ENCODE data around the gene GUCA2B.

GUCA2B gene

DNA sequence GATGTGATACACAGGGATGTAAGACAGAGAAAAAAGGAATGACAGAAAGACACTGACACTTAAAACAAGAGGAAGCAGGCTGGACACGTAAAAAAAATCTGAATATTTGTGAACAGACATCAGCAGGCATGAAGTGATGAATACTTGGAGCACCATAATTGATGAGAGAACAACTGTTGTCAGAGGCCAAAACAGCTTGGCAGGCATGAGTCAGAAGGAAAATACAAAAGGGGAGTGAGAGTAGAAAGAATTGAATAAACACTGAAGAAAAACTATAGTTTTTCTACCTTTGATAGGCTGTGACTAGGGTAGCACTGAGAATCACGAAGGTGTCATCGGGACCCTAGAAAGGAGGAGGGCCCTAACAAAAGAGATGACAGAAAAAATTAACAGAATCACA lies 32.9 kb downstream of the GUCA2B start:
- TF ChIP-seq, protein P1, sequence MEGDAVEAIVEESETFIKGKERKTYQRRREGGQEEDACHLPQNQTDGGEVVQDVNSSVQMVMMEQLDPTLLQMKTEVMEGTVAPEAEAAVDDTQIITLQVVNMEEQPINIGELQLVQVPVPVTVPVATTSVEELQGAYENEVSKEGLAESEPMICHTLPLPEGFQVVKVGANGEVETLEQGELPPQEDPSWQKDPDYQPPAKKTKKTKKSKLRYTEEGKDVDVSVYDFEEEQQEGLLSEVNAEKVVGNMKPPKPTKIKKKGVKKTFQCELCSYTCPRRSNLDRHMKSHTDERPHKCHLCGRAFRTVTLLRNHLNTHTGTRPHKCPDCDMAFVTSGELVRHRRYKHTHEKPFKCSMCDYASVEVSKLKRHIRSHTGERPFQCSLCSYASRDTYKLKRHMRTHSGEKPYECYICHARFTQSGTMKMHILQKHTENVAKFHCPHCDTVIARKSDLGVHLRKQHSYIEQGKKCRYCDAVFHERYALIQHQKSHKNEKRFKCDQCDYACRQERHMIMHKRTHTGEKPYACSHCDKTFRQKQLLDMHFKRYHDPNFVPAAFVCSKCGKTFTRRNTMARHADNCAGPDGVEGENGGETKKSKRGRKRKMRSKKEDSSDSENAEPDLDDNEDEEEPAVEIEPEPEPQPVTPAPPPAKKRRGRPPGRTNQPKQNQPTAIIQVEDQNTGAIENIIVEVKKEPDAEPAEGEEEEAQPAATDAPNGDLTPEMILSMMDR (IDR thresholded peaks at IDR 0.05; ENCODE audit: borderline replicate concordance, insufficient read depth, low read depth, low read length) = no peak
- no peak overlapping the region for H3K4me3 ChIP-seq (ENCODE audit: low read depth, low read length)

DNA sequence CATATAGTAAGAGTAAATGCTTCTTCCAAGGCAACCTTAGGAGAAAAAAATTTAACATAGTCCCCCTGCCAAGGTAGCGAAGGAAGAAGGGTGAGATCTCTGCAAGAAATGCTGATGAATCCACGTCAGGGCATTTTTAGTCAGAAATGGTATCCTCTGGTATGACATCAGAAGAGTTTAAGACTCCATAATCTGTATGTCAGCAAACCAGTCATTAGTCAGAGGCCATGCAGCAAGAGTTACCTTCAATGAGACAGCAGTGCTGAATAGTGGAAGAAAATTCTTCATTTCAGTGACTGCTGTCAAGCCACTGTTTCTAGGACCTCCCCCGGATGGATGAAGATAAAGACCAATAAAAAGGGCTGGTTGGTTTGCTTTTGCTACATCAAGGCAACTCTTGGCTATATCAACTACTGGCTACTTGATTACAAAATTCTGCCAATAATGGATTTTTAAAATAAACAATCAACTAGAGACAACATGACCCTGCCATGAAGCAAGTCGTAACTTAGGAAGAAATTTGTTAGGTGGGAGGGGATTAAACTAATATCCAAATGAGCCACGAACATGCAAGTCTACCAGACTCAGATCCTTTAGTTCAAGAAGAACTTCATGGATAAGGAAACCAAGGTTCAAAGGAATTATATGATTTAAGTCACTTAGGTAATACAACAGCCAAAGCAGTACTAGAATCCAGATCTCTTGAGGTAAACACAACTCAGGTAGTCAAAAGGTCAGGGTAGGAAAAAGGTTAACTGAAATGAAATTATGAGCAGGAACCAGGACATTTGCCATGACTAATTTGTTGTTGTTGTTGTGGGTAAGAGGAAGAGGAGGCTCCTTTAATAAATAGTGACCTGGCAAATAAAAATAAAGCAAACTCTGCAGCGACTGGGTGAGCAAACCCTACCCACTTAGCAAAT lies 37.0 kb downstream of the GUCA2B start:
- TF ChIP-seq, protein P1 (IDR thresholded peaks at IDR 0.05; ENCODE audit: borderline replicate concordance, insufficient read depth, low read depth, low read length) = no peak
- no peak overlapping the region for H3K4me3 ChIP-seq (ENCODE audit: low read depth, low read length)

DNA sequence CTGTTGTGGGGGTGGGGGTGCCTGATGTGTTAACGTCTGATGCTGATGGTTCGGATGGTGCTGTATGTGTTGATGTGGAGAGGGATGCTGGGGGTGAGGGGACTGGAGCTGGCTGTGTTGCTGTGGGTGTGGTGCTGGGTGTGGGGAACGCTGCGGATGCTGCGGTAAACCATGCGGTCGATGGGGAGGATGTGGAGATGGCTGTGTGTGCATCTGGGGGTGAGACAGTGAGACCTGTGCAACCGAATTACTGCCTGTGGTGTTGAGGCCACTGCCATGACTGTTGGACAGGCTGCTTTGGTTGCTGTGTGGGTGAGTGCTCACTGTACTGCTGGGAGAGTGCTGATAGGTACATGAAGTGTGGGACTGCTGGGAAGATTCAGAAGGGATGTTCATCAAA lies 38.1 kb downstream of the GUCA2B start:
- TF ChIP-seq, protein P1 (IDR thresholded peaks at IDR 0.05; ENCODE audit: borderline replicate concordance, insufficient read depth, low read depth, low read length) = no peak
- H3K4me3 ChIP-seq (ENCODE audit: low read depth, low read length) = no peak overlapping the region

DNA sequence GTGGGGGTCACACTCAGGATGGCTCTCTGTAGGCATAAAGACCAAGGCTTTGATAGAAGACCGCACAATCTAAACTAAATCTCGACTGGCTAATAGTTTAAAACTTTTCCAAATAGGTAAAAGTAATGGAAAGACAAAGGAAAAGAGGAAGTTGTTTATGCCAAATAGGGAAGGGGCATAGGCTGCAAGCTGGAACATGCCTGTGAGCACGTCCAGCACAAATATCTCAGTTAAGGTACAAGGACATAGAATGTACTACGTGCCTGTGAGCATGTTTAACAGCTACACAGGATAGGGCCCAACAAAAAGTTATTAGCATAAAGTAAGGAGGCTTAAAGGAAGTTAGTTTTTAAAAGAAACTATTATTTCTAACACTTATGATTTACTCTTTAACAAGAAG lies 38.9 kb downstream of the GUCA2B start:
- no peak overlapping the region for H3K4me3 ChIP-seq (ENCODE audit: low read depth, low read length)
- TF ChIP-seq, protein P1 (IDR thresholded peaks at IDR 0.05; ENCODE audit: borderline replicate concordance, insufficient read depth, low read depth, low read length) = no peak

DNA sequence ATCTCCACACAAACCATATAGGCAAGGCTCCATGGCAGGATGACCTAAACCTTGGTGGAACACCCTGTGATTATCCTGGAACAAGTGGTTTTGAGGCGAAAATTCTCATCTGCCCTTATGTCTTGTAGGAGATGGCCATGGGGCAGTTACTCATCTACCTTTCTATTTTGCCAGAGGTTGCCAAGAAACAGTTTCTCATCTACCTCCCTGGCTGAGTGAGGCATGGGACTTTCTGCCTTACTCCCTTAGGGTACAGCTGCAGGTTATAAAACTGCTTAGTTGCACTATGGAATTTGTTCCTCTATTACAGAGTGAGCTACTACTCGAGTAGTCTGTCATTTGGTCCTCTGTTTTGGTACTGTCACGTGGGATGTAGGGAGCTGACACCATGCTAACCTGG lies 42.6 kb downstream of the GUCA2B start:
- TF ChIP-seq, protein P1 (IDR thresholded peaks at IDR 0.05; ENCODE audit: borderline replicate concordance, insufficient read depth, low read depth, low read length) = no peak
- H3K4me3 ChIP-seq (ENCODE audit: low read depth, low read length) = no peak overlapping the region

DNA sequence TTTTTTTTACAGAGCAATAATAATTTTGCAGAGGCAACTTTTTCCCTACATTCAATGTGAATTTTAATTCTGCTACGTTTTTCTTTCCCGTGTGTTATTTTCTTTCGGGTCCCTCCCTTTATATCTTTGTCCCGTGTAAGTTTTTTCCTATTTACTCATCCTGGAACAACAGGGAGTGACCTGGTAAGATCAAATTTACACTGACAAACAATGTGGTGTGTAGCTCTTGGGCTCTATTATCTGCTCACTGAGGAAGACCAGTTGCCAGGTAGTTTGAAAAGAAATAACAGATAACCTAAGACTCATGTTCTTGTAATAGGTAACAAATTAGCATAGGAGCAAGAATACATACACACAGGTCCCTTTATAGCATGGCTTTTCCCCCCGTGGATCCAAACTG lies 45.0 kb downstream of the GUCA2B start:
- TF ChIP-seq, protein P1 (IDR thresholded peaks at IDR 0.05; ENCODE audit: borderline replicate concordance, insufficient read depth, low read depth, low read length) = no peak
- H3K4me3 ChIP-seq (ENCODE audit: low read depth, low read length) = no peak overlapping the region

DNA sequence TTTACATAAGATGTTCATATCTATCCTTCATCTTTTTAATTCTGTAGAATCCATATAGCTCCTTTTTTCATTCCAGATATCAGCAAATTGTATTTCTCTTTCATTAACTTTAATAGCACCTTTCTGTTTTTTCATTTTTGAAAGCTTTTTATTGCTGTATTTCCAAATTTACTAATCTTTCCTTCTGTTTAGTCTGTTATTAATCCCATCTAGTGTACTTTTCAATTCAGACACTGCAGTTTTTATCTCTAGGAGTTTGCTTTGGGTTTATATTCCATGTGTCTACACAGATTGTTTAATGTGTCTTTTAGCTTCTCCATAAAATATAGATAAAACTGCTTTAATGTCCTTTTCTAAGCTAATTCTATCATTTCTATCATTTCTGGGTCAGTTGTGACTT lies 48.8 kb downstream of the GUCA2B start:
- TF ChIP-seq, protein P1 (IDR thresholded peaks at IDR 0.05; ENCODE audit: borderline replicate concordance, insufficient read depth, low read depth, low read length) = no peak
- H3K4me3 ChIP-seq (ENCODE audit: low read depth, low read length) = no peak overlapping the region
